ENCODE results near the gene CD300H.
"Not testable (repeated sequence)": the region's sequence is repeated elsewhere in the genome, so short reads cannot be mapped to it uniquely, and the experiment has no call there.

Gene CD300H

DNA sequence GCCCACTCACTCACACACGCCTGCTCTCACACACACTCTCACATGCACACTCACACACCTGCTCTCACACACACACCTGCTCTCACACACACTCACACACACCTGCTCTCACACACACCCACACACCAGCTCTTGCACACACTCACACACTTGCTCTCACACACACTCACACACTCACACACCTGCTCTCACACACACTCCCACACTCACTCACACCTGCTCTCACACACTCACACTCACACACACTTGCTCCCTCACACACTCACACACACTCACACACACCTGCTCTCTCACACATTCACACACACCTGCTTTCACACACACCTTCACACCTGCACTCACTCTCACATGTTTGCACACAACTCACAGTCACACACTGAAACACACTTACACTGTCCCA is 4.0 kb downstream of the CD300H start:
- TF ChIP-seq, protein P1, sequence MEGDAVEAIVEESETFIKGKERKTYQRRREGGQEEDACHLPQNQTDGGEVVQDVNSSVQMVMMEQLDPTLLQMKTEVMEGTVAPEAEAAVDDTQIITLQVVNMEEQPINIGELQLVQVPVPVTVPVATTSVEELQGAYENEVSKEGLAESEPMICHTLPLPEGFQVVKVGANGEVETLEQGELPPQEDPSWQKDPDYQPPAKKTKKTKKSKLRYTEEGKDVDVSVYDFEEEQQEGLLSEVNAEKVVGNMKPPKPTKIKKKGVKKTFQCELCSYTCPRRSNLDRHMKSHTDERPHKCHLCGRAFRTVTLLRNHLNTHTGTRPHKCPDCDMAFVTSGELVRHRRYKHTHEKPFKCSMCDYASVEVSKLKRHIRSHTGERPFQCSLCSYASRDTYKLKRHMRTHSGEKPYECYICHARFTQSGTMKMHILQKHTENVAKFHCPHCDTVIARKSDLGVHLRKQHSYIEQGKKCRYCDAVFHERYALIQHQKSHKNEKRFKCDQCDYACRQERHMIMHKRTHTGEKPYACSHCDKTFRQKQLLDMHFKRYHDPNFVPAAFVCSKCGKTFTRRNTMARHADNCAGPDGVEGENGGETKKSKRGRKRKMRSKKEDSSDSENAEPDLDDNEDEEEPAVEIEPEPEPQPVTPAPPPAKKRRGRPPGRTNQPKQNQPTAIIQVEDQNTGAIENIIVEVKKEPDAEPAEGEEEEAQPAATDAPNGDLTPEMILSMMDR (conservative IDR thresholded peaks at IDR 0.05; ENCODE audit: low read depth, low read length) = no peak
- H3K4me3 ChIP-seq (ENCODE audit: low read length) = no peak overlapping the region
- DNase-seq (ENCODE audit: low read depth) = no peak

- TF ChIP-seq, protein P1 (conservative IDR thresholded peaks at IDR 0.05; ENCODE audit: low read depth, low read length) = no peak
- no peak overlapping the region for H3K4me3 ChIP-seq (ENCODE audit: low read length)
- no peak for DNase-seq (ENCODE audit: low read depth)
Observed at GRCh38 chr17:74561586-74561985, 5.7 kb downstream of the CD300H start.

- H3K4me3 ChIP-seq (ENCODE audit: low read length) = no peak overlapping the region
- DNase-seq (ENCODE audit: low read depth) = no peak
- TF ChIP-seq, protein P1 (conservative IDR thresholded peaks at IDR 0.05; ENCODE audit: low read depth, low read length) = no peak
Observed at GRCh38 chr17:74558882-74559519, 8.3 kb downstream of the CD300H start.

GRCh38 chr17:74558402-74558801 is 8.9 kb downstream of the CD300H start:
- not testable (repeated sequence) for H3K4me3 ChIP-seq (ENCODE audit: low read length); DNase-seq (ENCODE audit: low read depth)

DNA sequence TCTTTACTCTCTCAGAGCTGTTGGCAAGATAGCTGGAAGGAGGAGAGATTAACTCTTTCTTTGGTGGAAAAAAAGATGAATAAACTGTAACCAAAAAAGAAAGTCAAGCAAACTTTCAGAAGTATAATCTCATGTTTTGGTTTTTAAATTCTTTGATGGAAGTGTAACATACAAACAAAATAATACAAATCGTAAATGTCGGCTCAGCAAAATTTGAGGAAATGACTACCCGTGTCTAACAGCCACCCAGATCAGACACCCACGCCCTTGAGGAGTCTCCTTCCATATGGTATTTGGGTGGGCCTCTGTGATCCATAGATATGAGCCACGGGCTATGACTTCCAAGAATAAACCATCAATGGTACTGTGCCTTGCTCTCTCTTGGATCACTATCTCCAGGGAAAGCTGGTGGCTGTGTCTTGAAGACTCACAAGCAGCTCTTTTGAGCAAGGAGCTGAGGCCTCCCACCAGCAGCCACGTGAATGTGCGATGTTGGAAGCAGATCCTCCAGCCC is 11.8 kb downstream of the CD300H start:
- no peak overlapping the region for H3K4me3 ChIP-seq (ENCODE audit: low read length)
- DNase-seq (ENCODE audit: low read depth) = no peak
- TF ChIP-seq, protein P1 (conservative IDR thresholded peaks at IDR 0.05; ENCODE audit: low read depth, low read length) = no peak

DNA sequence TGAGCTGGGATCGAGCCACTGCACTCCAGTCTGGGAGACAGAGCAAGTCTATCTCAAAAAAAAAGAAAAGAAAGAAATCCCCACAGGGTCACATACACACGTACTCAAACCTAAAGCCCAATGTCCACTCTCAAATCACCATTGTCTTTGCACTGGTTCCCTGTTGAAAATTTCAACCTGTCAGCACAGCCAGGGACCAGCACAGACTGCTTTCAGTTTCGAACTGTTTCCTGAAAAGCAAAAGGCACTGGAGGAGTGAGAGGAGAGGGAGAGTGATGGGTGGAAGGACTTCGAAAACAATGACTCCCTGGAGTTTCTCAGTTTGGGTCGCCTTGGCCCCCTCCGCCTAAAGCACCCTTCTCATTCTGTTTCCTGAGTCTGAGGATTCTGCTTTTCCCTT is 12.4 kb downstream of the CD300H start:
- H3K4me3 ChIP-seq (ENCODE audit: low read length) = no peak overlapping the region
- no peak for DNase-seq (ENCODE audit: low read depth)
- TF ChIP-seq, protein P1 (conservative IDR thresholded peaks at IDR 0.05; ENCODE audit: low read depth, low read length) = no peak

DNA sequence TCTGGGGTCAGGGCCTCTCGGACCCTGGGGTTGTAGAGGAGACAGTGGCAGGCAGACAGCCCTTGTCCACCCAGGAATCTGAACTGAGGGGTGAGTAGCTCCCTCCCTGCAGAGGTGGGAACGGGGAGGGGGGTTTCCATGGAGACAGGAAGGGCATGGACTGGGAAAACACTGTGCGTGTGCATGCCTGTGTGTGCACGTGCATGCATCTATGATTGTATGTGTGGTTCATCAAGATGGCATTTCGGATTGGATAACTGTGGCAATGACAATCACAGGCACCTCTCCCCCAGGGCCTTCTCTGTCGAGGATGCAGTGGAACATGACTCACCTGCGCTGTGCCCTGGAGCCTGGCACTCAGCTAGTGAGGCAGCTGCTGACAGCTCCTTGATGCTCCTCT is 15.3 kb downstream of the CD300H start:
- TF ChIP-seq, protein P1 (conservative IDR thresholded peaks at IDR 0.05; ENCODE audit: low read depth, low read length) = no peak
- DNase-seq (ENCODE audit: low read depth) = no peak
- no peak overlapping the region for H3K4me3 ChIP-seq (ENCODE audit: low read length)

All from retinal pigment epithelial cell (primary cell).